Stomach smooth muscle (tissue), 2 donors: ENCODE data around the gene MBP.

Source experiments
- H3K27ac ChIP-seq: one replicate; pipeline ENCODE4 v1.7.0; 2013; ENCODE audit warnings: mild to moderate bottlenecking, low read length, inconsistent platforms
- H3K27me3 ChIP-seq, 2 donors: one replicate each; pipeline ENCODE4 v1.7.0; 2013; ENCODE audit warnings: low read length in 2 of 2; ENCODE audit not compliant: insufficient read depth in 2 of 2, control insufficient read depth in 1 of 2
- H3K36me3 ChIP-seq, 2 donors: one replicate each; pipeline ENCODE4 v1.7.0; 2013; ENCODE audit warnings: low read length in 2 of 2; ENCODE audit not compliant: control insufficient read depth in 2 of 2, insufficient read depth in 2 of 2
- H3K4me1 ChIP-seq: one replicate; pipeline ENCODE4 v1.7.0; 2013; ENCODE audit warnings: low read length; ENCODE audit not compliant: control insufficient read depth, insufficient read depth
- H3K4me3 ChIP-seq, 2 donors: one replicate each; pipeline ENCODE4 v1.7.0; 2013; ENCODE audit warnings: low read length in 2 of 2
- H3K9ac ChIP-seq, 2 donors: one replicate each; pipeline ENCODE4 v1.7.0; 2013; ENCODE audit warnings: low read length in 2 of 2, mild to moderate bottlenecking in 1 of 2
- H3K9me3 ChIP-seq, 2 donors: one replicate each; pipeline ENCODE4 v1.7.0; 2013; ENCODE audit warnings: low read length in 2 of 2; ENCODE audit not compliant: control insufficient read depth in 2 of 2
- donor health status: healthy.
- donor health status: Pancreatic carcinoma.

MBP gene

DNA sequence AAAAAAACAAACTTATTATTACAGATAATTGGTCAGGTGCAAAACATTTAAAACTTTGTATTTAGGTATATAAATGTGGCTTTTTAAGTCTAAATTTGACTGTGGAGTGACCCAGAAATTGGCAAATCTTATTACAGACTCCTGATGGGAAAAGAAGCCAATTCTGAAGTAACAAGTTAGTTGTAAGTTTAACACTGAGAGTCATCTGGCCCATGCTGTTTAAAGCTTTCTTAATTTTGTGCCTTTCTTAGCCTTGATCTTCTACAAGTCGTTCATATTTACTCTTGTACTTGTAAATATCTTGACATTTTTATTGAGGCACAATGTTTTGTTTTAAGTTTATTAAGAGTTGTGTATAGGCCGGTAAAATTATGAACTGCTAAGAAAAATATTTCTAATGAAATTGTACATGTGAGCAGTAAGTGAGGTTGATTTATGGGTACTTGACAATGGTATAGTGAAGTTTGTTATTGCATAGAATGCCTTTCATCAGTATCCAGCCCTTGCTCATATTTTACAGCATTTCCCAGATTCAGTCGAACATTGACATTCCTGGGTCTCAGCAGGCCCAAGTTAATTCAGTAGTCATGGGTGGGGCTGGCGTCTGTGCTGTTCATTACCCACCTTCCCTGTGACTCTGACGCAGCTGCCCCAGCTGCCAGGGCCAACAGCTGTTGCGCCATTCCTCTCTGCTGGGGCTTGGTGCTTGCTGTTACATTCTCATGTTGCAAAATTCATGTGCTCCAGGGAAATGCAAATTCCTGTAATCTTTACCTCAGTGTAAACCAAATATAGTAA is 188.8 kb downstream of the MBP start:
- no peaks in the 10 kb centered on the region for H3K27me3 ChIP-seq
- H3K9me3 ChIP-seq, result no peaks in the 10 kb centered on the region
- peaks cover 18 to 22% of the 10 kb centered on the region in 2 donors for H3K36me3 ChIP-seq
- H3K9ac ChIP-seq, result no peak overlapping the region
- H3K27ac ChIP-seq, result no peak overlapping the region
- H3K4me3 ChIP-seq, result no peak overlapping the region
- no peaks in the 10 kb centered on the region for H3K4me1 ChIP-seq

DNA sequence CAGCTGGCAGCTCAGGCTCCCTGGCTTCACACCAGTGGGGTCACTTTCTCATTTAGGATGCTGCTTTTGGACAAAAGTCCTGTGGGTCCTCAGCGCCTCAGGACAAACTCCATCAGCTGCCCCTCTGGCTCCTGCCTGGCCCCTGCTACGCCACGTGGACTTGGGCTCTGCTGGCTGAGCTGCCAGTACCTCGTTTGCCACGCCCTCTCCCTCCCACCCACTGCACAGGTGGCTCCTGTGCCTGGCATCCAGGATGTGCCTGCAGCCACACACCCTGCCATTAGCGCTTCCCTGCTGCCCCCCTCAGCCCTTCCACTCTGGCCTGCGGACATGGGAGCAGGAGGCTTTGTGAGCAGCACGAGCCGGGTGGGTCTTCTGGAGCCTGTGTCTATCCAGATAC is 191.3 kb downstream of the MBP start:
- Histone ChIP-seq H3K36me3 (peaks cover 28 to 30% of the 10 kb centered on the region in 2 donors), H3K4me1 (no peaks in the 10 kb centered on the region), H3K9ac (no peak overlapping the region), H3K9me3 (no peaks in the 10 kb centered on the region), H3K27me3 (no peaks in the 10 kb centered on the region), H3K4me3 (no peak overlapping the region), H3K27ac (no peak overlapping the region)

DNA sequence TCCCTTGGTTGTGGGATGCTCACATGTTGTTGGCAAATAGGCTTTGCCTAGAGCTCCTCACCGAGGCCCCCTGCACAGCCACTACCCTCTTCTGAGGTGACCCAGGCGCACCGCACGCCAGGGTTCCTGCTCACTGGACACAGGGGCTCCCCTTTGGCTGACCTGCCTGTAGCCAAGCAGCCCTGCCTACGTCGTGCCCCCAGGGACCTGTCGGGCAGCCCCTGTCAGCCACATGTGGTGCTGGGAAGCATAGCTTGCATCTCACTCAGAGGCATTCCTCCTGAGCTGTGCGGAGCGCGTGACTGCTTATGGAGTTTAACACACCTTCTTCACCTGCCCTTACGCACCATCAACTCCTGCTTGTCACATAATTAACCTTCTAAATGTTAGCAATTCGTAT is 194.0 kb downstream of the MBP start:
- Histone ChIP-seq H3K9me3 (no peaks in the 10 kb centered on the region), H3K36me3 (peaks cover 36 to 37% of the 10 kb centered on the region in 2 donors), H3K27me3 (no peaks in the 10 kb centered on the region)

DNA sequence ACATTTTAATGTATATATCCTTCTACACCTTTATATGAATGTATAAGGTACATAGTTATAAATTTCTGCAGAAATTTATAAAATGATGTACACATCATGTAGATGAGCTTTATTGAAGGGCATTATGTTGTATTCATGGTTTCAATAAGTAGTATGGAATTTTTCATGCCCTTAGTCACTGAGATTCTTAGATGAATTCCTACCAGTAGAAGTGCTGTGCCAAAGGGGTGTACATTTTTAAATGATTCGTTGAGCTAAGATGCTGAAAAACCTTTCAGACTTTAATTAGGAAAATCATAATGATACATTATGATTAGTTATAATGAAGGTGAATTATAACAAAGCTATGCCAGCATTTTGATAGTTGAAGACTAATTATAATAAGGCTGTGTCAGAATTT is 195.0 kb downstream of the MBP start:
- no peak overlapping the region for H3K27ac ChIP-seq
- H3K9me3 ChIP-seq, result no peaks in the 10 kb centered on the region
- no peak overlapping the region for H3K9ac ChIP-seq
- no peak overlapping the region for H3K4me3 ChIP-seq
- H3K4me1 ChIP-seq, result no peaks in the 10 kb centered on the region
- peaks cover 37% of the 10 kb centered on the region in 2 donors for H3K36me3 ChIP-seq
- no peaks in the 10 kb centered on the region for H3K27me3 ChIP-seq

More for the DNA sequence above, 194.0 kb downstream of the MBP start:
- H3K4me3 ChIP-seq, result no peak overlapping the region
- no peaks in the 10 kb centered on the region for H3K4me1 ChIP-seq
- H3K9ac ChIP-seq, result no peak overlapping the region
- H3K27ac ChIP-seq, result no peak overlapping the region

DNA sequence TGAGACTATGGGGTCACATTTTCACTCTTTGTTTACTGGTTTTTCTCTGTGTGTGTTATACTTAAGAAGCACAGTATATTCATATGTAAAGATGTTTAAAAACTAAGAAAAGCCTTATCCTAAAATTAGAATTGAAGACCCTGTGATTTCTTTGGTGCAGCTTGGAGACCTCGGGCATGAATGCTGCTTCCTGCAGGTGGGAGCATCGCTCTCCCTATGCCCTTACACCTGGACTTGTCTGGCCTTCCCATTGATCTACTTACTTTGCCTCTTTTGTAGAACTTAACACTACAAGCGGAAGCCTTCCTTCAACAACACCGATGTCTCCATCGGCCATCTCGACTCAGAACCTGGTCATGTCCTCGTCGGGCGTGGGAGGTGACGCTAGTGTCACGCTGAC is 195.7 kb downstream of the MBP start:
- Histone ChIP-seq H3K9me3 (no peaks in the 10 kb centered on the region), H3K27ac (no peak overlapping the region), H3K9ac (no peak overlapping the region), H3K36me3 (peaks cover 37 to 38% of the 10 kb centered on the region in 2 donors), H3K4me3 (no peak overlapping the region), H3K4me1 (no peaks in the 10 kb centered on the region), H3K27me3 (no peaks in the 10 kb centered on the region)

DNA sequence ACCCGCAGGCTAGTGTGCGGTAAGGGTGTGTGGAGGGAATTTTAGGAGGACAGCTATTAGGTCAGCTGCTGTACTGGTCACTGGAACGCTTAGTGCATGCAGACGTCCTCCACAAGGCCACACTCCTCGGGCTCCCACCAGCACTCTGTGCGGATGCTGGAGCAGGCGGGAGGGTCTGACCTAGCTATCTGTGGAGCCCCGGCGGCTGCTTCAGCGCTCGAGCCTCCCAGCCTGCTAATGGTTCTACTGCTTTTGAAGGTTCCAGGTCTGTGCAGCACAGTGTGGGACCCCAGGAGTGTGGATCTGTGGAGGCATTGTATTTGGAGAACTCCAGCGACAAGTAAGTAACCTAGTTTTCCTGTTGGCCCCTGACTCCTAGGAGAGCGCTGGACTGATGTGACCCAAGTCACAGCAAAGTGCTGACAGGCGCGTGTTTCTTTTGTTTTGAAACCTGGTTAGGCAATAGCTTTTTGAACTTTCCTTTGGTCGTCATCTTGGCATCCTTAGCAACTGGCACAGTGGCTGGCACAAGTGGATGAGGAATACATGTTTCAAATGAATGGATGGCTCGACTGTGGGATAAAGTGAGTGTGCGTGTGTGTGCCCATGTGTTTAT is 196.8 kb downstream of the MBP start:
- Histone ChIP-seq H3K4me3 (no peak overlapping the region), H3K36me3 (peaks cover 37 to 40% of the 10 kb centered on the region in 2 donors), H3K4me1 (no peaks in the 10 kb centered on the region), H3K27me3 (no peaks in the 10 kb centered on the region), H3K9me3 (no peaks in the 10 kb centered on the region), H3K27ac (no peak overlapping the region), H3K9ac (no peak overlapping the region)

DNA sequence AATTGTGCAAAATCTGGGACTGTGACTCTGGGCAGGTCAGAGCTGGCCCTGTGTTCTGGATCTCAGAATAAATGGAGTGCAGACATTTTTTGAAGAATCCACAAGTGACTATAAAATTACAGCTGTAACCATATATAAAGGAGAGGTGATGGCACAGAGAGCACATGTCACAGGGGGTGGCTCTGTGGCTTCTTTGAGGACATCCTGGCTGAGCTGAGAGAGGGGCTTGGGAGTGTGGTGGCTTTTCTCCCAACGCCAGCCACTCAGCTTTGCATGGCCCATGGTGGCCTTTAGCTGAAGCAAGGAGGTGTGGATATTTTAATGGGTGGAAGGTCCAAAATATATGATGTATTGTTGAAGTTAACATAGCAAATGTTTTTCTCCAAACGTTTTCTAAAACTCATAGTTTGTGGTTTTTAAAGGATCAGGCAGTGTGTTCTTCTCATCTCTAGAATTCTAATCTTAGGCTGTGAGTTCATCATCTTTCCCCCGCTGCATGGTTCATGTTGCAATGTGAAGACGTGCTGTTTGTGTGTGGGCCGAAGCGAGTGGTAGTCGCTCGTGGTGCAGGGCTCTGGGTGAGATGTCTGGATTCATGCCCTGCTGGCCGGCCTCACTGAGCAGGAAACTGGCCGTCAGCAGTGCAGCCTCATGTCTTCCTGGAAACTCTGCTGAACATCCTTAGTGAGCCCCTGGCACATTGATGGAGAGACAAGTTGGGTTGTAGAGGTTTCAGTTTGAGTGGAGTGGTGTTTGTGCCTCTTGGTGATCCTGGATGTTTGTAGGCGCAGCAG is 200.4 kb downstream of the MBP start:
- H3K4me3 ChIP-seq, result no peak overlapping the region
- no peaks in the 10 kb centered on the region for H3K9me3 ChIP-seq
- peaks cover 23 to 32% of the 10 kb centered on the region in 2 donors for H3K36me3 ChIP-seq
- H3K27ac ChIP-seq, result no peak overlapping the region
- H3K27me3 ChIP-seq, result no peaks in the 10 kb centered on the region
- no peaks in the 10 kb centered on the region for H3K4me1 ChIP-seq
- H3K9ac ChIP-seq, result no peak overlapping the region

DNA sequence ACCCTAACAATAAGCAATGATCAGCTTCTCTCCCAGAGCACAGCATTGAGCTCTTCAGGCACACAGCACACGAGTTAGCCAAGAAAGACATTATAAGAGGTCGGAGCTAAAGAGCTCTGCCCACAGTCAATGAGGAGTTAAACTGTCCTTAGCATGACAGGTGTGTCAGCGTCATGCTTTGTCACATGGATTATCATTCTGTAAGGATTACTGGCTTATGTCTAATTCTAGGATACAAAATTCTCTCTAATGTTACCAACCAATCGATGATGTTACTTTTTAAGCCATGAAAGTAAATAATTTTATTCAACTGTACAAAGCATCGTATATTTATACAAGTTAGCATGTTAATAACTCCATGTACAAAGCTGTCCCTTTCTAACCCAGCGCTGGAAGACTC is 201.4 kb downstream of the MBP start:
- no peak overlapping the region for H3K9ac ChIP-seq
- no peak overlapping the region for H3K27ac ChIP-seq
- no peaks in the 10 kb centered on the region for H3K27me3 ChIP-seq
- no peaks in the 10 kb centered on the region for H3K4me1 ChIP-seq
- peaks cover 20 to 26% of the 10 kb centered on the region in 2 donors for H3K36me3 ChIP-seq
- H3K4me3 ChIP-seq, result no peak overlapping the region
- no peaks in the 10 kb centered on the region for H3K9me3 ChIP-seq
